Liver (tissue), 9 donors: ENCODE results near the gene YAF2. TPM values are rescaled to one million over a fixed set of nuclear protein-coding genes. Genes with fewer than 3 reads are reported as not detected.

ENCODE experiments used
- DNase-seq: peaks from one replicate; pipeline ENCODE4 v3.0.0-alpha.2; 2017; ENCODE audit warnings: low spot score
- H3K27ac ChIP-seq, 2 donors: one replicate each; pipeline ENCODE4 v1.7.0; 2013; ENCODE audit warnings: inconsistent platforms in 2 of 2, low read length in 2 of 2, control low read depth in 1 of 2, low read depth in 1 of 2, mild to moderate bottlenecking in 1 of 2
- H3K27me3 ChIP-seq, 4 donors: one replicate each; pipeline versions ENCODE4 v1.6.1 to v1.7.0; 2013; ENCODE audit warnings: low read length in 3 of 4, inconsistent platforms in 1 of 4, mild to moderate bottlenecking in 1 of 4, moderate library complexity in 1 of 4; ENCODE audit not compliant: control insufficient read depth in 4 of 4, insufficient read depth in 4 of 4
- H3K36me3 ChIP-seq, 4 donors: one replicate each; pipeline versions ENCODE4 v1.6.1 to v1.7.0; 2013; ENCODE audit warnings: low read length in 3 of 4, mild to moderate bottlenecking in 3 of 4, low read depth in 1 of 4, moderate library complexity in 1 of 4; ENCODE audit not compliant: control insufficient read depth in 4 of 4, insufficient read depth in 3 of 4
- H3K4me1 ChIP-seq, 4 donors: one replicate each; pipeline versions ENCODE4 v1.6.1 to v1.7.0; 2013; ENCODE audit warnings: low read length in 3 of 4, mild to moderate bottlenecking in 3 of 4, moderate library complexity in 1 of 4; ENCODE audit not compliant: control insufficient read depth in 4 of 4, insufficient read depth in 4 of 4
- H3K4me3 ChIP-seq, 3 donors: one replicate each; pipeline versions ENCODE4 v1.6.1 to v1.7.0; 2013; ENCODE audit warnings: low read length in 3 of 3, control low read depth in 1 of 3, low read depth in 1 of 3, mild to moderate bottlenecking in 1 of 3
- H3K9ac ChIP-seq, 2 donors: one replicate each; pipeline ENCODE4 v1.7.0; 2013; ENCODE audit warnings: low read length in 2 of 2, mild to moderate bottlenecking in 2 of 2, moderate library complexity in 2 of 2, control low read depth in 1 of 2, low read depth in 1 of 2
- H3K9me3 ChIP-seq, 4 donors: one replicate each; pipeline versions ENCODE4 v1.6.1 to v1.7.0; 2013; ENCODE audit warnings: low read length in 3 of 4; ENCODE audit not compliant: control insufficient read depth in 4 of 4
- EGR1 ChIP-seq, 2 donors: IDR thresholded peaks; 2 replicates each; pipeline ENCODE4 v1.6.1; 2016 to 2018; ENCODE audit warnings: antibody characterized with exemption in 2 of 2, low read depth in 2 of 2
- FOXA1 ChIP-seq: IDR thresholded peaks from 2 replicates; pipeline ENCODE4 v1.6.1; 2016; ENCODE audit warnings: antibody characterized with exemption
- FOXA2 ChIP-seq: IDR thresholded peaks from 2 replicates; pipeline ENCODE4 v1.6.1; 2016; ENCODE audit warnings: antibody characterized with exemption
- GABPA ChIP-seq, 2 donors: IDR thresholded peaks in 1 of 2; conservative IDR thresholded peaks in 1 of 2; 2 replicates each; pipeline ENCODE4 v1.6.1; 2016; ENCODE audit warnings: antibody characterized with exemption in 2 of 2, mild to moderate bottlenecking in 1 of 2, moderate library complexity in 1 of 2
- HNF4A ChIP-seq, 2 donors: conservative IDR thresholded peaks; 2 replicates each; pipeline ENCODE4 v1.6.1; 2016; ENCODE audit warnings: antibody characterized with exemption in 2 of 2, mild to moderate bottlenecking in 2 of 2
- HNF4G ChIP-seq: IDR thresholded peaks from 2 replicates; pipeline ENCODE4 v1.6.1; 2016; ENCODE audit warnings: antibody characterized with exemption
- JUND ChIP-seq, 2 donors: IDR thresholded peaks; 2 replicates each; pipeline ENCODE4 v1.6.1; 2016; ENCODE audit warnings: antibody characterized with exemption in 2 of 2
- NR2F2 ChIP-seq: IDR thresholded peaks from 2 replicates; pipeline ENCODE4 v1.6.1; 2016; ENCODE audit warnings: antibody characterized with exemption
- RAD21 ChIP-seq, 2 donors: IDR thresholded peaks; 2 replicates each; pipeline ENCODE4 v1.6.1; 2016; ENCODE audit warnings: antibody characterized with exemption in 2 of 2, mild to moderate bottlenecking in 2 of 2
- SP1 ChIP-seq: IDR thresholded peaks from 2 replicates; pipeline ENCODE4 v1.6.1; 2018; ENCODE audit warnings: antibody characterized with exemption, mild to moderate bottlenecking
- TAF1 ChIP-seq: conservative IDR thresholded peaks from 2 replicates; pipeline ENCODE4 v1.6.1; 2016; ENCODE audit warnings: antibody characterized with exemption, mild to moderate bottlenecking
- YY1 ChIP-seq: IDR thresholded peaks from 2 replicates; pipeline ENCODE4 v1.6.1; 2016; ENCODE audit warnings: antibody characterized with exemption, mild to moderate bottlenecking
- WGBS: extraction: QIAGEN DNeasy Blood & Tissue Kit; methylation state at CpG from one replicate; pipeline ENCODE4 v1.1.7; 2013; 5-methylcytosine and 5-hydroxymethylcytosine counted together
- polyA plus RNA-seq, 2 donors: library from polyadenylated mRNA; stranded (reverse) in 1 of 2; unstranded in 1 of 2; fragments of 200-250 nt in 1 of 2; fragments of >200 nt in 1 of 2; fragmentation: Nextera tagmentation in 1 of 2; extraction: Ambion mirVana in 1 of 2; gene quantifications; one replicate each; pipeline versions ENCODE4 v1.2.1 to v1.2.3, GENCODE V29; 2013 to 2015
- total RNA-seq, 2 donors: library from RNA; depleted of rRNA; stranded (reverse); fragments of >200 nt; gene quantifications; one replicate each; pipeline ENCODE4 v1.2.3, GENCODE V29; 2014
- TF ChIP-seq, protein P1 (sequence below): fragments of 150-350 bp; IDR thresholded peaks from 2 replicates; pipeline ENCODE4 v1.5.1; 2017; ENCODE audit warnings: improper control_type of control experiment, low read depth, low read length; ENCODE audit not compliant: missing input control
- TF ChIP-seq, protein P2 (sequence below): IDR thresholded peaks from 2 replicates; pipeline ENCODE4 v1.6.1; 2016; ENCODE audit warnings: antibody characterized with exemption, mild to moderate bottlenecking
- TF ChIP-seq, protein P3 (sequence below): IDR thresholded peaks from 2 replicates; pipeline ENCODE4 v1.6.1; 2016; ENCODE audit warnings: antibody characterized with exemption
- TF ChIP-seq, protein P4 (sequence below): IDR thresholded peaks from 2 replicates; pipeline ENCODE4 v1.6.1; 2016; ENCODE audit warnings: antibody characterized with exemption
- donor health status: healthy.
- donor health status: healthy.
- donor health status: healthy.
- donor health status: healthy.
- donor health status: healthy.

YAF2 gene
- total and polyA plus RNA-seq, 4 donors, result 7.3 to 22.9 (median 16.2) TPM

DNA sequence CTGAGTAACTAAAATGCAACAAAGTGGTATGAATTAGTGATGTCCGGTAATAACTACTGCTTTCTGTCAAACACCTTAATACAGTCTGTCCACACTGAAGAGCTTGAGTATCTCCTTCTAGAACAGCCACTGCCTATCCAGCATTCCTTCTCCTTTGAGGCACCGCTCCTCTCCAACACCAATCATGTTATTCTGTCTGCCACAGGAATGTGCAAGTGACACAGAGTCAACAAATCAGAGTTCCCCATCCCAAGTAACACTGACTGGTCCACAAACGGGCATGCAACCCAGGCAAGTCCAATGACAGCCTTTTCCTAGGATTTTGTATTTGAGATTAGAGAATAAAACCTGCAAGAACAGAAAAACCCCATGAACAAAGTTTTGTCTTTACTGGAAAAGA, 97.1 kb downstream of the YAF2 start:
- TF ChIP-seq, protein P1, sequence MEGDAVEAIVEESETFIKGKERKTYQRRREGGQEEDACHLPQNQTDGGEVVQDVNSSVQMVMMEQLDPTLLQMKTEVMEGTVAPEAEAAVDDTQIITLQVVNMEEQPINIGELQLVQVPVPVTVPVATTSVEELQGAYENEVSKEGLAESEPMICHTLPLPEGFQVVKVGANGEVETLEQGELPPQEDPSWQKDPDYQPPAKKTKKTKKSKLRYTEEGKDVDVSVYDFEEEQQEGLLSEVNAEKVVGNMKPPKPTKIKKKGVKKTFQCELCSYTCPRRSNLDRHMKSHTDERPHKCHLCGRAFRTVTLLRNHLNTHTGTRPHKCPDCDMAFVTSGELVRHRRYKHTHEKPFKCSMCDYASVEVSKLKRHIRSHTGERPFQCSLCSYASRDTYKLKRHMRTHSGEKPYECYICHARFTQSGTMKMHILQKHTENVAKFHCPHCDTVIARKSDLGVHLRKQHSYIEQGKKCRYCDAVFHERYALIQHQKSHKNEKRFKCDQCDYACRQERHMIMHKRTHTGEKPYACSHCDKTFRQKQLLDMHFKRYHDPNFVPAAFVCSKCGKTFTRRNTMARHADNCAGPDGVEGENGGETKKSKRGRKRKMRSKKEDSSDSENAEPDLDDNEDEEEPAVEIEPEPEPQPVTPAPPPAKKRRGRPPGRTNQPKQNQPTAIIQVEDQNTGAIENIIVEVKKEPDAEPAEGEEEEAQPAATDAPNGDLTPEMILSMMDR, result no peak
- no peak for TF ChIP-seq NR2F2
- no peak for TF ChIP-seq TAF1
- TF ChIP-seq HNF4G, result no peak
- DNase-seq, result no peak
- Histone ChIP-seq H3K36me3 (no peaks in the 10 kb centered on the region), H3K9me3 (no peaks in the 10 kb centered on the region), H3K27me3 (no peaks in the 10 kb centered on the region), H3K27ac (no peak overlapping the region), H3K4me3 (no peak overlapping the region), H3K9ac (no peak overlapping the region), H3K4me1 (peaks cover 0 to 20% (median 15%) of the 10 kb centered on the region in 4 donors)
- 50% methylated on average over 3 of the region's 3 CpGs for WGBS

DNA sequence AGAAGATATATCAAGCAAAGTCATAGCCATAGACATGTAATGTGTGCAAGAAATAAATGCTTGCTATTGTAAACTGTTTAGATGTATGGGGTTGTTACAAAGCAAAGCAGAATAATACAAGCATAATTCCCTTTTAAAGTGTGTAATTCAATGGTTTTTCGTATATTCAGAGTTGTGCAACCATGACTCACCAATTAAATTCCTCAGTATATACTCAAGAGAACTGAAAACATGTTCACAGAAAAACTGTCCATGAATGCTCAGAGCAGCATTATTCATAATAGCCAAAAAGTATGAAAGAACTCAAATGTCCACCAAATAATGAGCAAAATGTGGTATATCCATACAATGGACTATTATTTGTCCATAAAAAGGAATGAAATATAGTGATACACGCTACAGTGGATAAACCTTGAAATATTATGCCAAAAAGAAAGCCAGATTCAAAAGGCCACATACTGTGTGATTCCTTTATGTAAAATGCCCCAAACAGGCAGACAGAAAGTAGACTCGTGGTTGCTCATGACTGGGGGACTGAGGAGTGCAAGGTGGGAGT, 102.7 kb downstream of the YAF2 start:
- WGBS, result 95% methylated on average over 3 of the region's 3 CpGs
- Histone ChIP-seq H3K27ac (no peak overlapping the region), H3K27me3 (no peaks in the 10 kb centered on the region), H3K9ac (no peak overlapping the region), H3K9me3 (no peaks in the 10 kb centered on the region), H3K36me3 (no peaks in the 10 kb centered on the region), H3K4me3 (no peak overlapping the region), H3K4me1 (peaks cover 5 to 13% (median 11%) of the 10 kb centered on the region in 4 donors)
- TF ChIP-seq, protein P1, result no peak
- no peak for TF ChIP-seq SP1
- TF ChIP-seq, protein P2, sequence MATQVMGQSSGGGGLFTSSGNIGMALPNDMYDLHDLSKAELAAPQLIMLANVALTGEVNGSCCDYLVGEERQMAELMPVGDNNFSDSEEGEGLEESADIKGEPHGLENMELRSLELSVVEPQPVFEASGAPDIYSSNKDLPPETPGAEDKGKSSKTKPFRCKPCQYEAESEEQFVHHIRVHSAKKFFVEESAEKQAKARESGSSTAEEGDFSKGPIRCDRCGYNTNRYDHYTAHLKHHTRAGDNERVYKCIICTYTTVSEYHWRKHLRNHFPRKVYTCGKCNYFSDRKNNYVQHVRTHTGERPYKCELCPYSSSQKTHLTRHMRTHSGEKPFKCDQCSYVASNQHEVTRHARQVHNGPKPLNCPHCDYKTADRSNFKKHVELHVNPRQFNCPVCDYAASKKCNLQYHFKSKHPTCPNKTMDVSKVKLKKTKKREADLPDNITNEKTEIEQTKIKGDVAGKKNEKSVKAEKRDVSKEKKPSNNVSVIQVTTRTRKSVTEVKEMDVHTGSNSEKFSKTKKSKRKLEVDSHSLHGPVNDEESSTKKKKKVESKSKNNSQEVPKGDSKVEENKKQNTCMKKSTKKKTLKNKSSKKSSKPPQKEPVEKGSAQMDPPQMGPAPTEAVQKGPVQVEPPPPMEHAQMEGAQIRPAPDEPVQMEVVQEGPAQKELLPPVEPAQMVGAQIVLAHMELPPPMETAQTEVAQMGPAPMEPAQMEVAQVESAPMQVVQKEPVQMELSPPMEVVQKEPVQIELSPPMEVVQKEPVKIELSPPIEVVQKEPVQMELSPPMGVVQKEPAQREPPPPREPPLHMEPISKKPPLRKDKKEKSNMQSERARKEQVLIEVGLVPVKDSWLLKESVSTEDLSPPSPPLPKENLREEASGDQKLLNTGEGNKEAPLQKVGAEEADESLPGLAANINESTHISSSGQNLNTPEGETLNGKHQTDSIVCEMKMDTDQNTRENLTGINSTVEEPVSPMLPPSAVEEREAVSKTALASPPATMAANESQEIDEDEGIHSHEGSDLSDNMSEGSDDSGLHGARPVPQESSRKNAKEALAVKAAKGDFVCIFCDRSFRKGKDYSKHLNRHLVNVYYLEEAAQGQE, result no peak
- no peak for TF ChIP-seq JUND (IDR thresholded peaks at IDR 0.05)
- no peak for TF ChIP-seq NR2F2
- TF ChIP-seq, protein P3, sequence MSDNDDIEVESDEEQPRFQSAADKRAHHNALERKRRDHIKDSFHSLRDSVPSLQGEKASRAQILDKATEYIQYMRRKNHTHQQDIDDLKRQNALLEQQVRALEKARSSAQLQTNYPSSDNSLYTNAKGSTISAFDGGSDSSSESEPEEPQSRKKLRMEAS, result no peak
- no peak for TF ChIP-seq RAD21 (IDR thresholded peaks at IDR 0.05)
- no peak for TF ChIP-seq HNF4A (conservative IDR thresholded peaks at IDR 0.05)
- TF ChIP-seq, protein P4, sequence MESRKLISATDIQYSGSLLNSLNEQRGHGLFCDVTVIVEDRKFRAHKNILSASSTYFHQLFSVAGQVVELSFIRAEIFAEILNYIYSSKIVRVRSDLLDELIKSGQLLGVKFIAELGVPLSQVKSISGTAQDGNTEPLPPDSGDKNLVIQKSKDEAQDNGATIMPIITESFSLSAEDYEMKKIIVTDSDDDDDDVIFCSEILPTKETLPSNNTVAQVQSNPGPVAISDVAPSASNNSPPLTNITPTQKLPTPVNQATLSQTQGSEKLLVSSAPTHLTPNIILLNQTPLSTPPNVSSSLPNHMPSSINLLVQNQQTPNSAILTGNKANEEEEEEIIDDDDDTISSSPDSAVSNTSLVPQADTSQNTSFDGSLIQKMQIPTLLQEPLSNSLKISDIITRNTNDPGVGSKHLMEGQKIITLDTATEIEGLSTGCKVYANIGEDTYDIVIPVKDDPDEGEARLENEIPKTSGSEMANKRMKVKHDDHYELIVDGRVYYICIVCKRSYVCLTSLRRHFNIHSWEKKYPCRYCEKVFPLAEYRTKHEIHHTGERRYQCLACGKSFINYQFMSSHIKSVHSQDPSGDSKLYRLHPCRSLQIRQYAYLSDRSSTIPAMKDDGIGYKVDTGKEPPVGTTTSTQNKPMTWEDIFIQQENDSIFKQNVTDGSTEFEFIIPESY, result no peak
- TF ChIP-seq HNF4G, result no peak
- TF ChIP-seq FOXA1, result no peak
- TF ChIP-seq YY1, result no peak
- TF ChIP-seq EGR1 (IDR thresholded peaks at IDR 0.05; ENCODE audit: low read depth in 2 of 2), result no peak
- TF ChIP-seq FOXA2, result no peak
- TF ChIP-seq GABPA (IDR thresholded peaks at IDR 0.05 in 1 of 2, conservative IDR thresholded peaks at IDR 0.05 in 1 of 2), result no peak
- no peak for DNase-seq
